Calu3 (cell line): ENCODE data around the gene HAUS6. TPM values are rescaled to one million over a fixed set of nuclear protein-coding genes. Genes with fewer than 3 reads are reported as not detected.
A peak's percentile ranks its signal among the peaks of the same experiment; 100 is the strongest.

ENCODE experiments used
- BruUV-seq: library from RNA; stranded (reverse); fragments of 400-500 nt; replicated peaks from 2 replicates; lab custom pipeline; 2021; lab: Mats Ljungman, UMichigan
- CTCF ChIA-PET: fragments of 300-600 bp; sonication (Branson Sonifier 250); formaldehyde crosslinking; loops from one replicate; lab custom pipeline; 2022; ENCODE audit warnings: antibody characterized with exemption; lab: Charles Lee
- DNase-seq: peaks from one replicate; pipeline ENCODE4 v3.0.0; 2022
- H3K27ac Mint-ChIP-seq: one replicate; pipeline ENCODE4 v1.8.0; 2022; ENCODE audit warnings: mixed read lengths; ENCODE audit not compliant: unreplicated experiment
- H3K27me3 Mint-ChIP-seq: one replicate; pipeline ENCODE4 v1.8.0; 2022; ENCODE audit warnings: mixed read lengths; ENCODE audit not compliant: unreplicated experiment
- H3K36me3 Mint-ChIP-seq: one replicate; pipeline ENCODE4 v1.8.0; 2022; ENCODE audit warnings: mild to moderate bottlenecking, moderate library complexity, mixed read lengths; ENCODE audit not compliant: insufficient read depth, unreplicated experiment
- H3K4me1 Mint-ChIP-seq: one replicate; pipeline ENCODE4 v1.8.0; 2022; ENCODE audit warnings: mild to moderate bottlenecking, low read depth, mixed read lengths; ENCODE audit not compliant: unreplicated experiment
- H3K4me3 Mint-ChIP-seq: one replicate; pipeline ENCODE4 v1.8.0; 2022; ENCODE audit warnings: mild to moderate bottlenecking, low read depth, moderate library complexity, mixed read lengths; ENCODE audit not compliant: unreplicated experiment
- H3K9me3 Mint-ChIP-seq: one replicate; pipeline ENCODE4 v1.8.0; 2022; ENCODE audit warnings: low read depth, mixed read lengths; ENCODE audit not compliant: unreplicated experiment
- intact Hi-C: fragments of 100-400 bp; cut with micrococcal nuclease; formaldehyde crosslinking; loops from one replicate; pipeline ENCODE4 v1.10.0; 2022; ENCODE audit not compliant: unreplicated experiment
- total RNA-seq: library from RNA; stranded (reverse); gene quantifications from 2 replicates; pipeline ENCODE4 v1.2.3, GENCODE V29; 2022
- TF ChIP-seq, protein P1 (sequence below): fragments of 200-600 bp; IDR thresholded peaks from one replicate; pipeline ENCODE4 v1.8.0; 2022; ENCODE audit warnings: antibody characterized with exemption; ENCODE audit not compliant: unreplicated experiment

HAUS6 gene
- total RNA-seq, 1 experiment from 2014 or later = 15.7 TPM

DNA sequence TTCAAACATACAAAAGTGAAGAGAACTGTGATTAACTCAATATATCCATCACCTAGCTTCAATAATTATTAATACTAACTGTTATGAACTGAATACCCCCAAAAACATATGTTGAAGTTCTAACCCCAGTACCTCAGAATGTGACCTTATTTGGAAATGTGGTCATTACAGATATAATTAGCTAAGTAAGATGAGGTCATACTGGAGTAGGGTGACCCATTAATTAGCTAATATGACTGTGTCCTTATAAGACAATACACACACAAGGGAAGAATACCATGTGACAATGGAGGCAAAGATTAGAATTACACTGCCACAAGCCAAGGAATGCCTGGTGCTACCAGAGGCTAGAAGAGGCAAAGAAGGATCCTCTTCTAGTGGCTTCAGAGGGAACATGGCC is 45.7 kb downstream of the HAUS6 start:
- Mint-ChIP-seq H3K4me1 (no peaks in the 10 kb centered on the region), H3K27me3 (no peaks in the 10 kb centered on the region), H3K27ac (no peak overlapping the region), H3K36me3 (peaks cover 6% of the 10 kb centered on the region), H3K9me3 (no peaks in the 10 kb centered on the region), H3K4me3 (no peak overlapping the region)
- intact Hi-C loops = no loop called here
- BruUV-seq = no TSS peak
- TF ChIP-seq, protein P1, sequence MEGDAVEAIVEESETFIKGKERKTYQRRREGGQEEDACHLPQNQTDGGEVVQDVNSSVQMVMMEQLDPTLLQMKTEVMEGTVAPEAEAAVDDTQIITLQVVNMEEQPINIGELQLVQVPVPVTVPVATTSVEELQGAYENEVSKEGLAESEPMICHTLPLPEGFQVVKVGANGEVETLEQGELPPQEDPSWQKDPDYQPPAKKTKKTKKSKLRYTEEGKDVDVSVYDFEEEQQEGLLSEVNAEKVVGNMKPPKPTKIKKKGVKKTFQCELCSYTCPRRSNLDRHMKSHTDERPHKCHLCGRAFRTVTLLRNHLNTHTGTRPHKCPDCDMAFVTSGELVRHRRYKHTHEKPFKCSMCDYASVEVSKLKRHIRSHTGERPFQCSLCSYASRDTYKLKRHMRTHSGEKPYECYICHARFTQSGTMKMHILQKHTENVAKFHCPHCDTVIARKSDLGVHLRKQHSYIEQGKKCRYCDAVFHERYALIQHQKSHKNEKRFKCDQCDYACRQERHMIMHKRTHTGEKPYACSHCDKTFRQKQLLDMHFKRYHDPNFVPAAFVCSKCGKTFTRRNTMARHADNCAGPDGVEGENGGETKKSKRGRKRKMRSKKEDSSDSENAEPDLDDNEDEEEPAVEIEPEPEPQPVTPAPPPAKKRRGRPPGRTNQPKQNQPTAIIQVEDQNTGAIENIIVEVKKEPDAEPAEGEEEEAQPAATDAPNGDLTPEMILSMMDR = no peak
- CTCF ChIA-PET = no interaction called here
- DNase-seq = no peak

DNA sequence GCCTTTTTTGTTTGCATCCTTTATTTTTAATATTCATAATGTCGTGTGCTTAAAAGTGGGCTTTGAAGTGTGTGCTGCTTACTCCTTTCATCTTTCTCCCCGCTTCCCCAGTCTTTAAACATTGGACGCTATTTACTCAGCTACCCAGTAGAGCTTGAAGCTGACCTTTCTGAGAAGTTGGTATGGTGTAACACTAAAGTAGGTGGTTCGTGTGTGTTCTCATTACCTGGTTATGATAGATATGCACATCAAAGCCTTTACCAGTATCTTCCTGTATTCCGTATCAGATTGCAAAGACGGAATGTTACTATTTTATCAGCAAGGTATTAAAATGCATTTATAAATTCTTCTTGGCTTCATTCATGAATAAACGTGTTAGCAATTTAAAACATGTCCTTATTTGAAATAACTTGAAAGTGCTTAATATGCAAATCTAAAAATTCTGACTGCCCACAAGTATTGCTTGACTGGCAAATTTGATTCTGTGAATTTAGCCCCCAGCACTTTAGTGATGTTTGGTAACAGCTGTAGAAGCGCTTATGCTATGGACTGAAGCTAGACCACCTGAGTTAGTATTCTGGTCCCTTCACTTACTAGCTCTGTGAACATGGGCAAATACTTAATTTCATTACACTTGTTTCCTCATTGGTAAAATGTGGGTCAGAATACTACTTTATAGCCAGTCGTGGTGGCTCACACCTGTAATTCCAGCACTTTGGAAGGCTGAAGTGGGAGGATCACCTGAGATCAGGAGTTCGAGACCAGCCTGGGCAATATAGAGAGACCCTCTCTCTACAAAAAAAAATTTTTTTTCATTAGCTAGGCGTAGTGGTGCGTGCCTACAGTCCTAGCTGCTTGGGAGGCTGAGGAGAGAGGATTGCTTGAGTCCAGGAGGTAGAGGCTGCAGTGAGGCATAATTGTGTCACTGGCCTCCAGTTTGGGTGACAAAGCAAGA is 51.8 kb downstream of the HAUS6 start:
- peak overlapping the region; percentile 80 for H3K4me3 Mint-ChIP-seq
- no peaks in the 10 kb centered on the region for H3K9me3 Mint-ChIP-seq
- H3K27me3 Mint-ChIP-seq = no peaks in the 10 kb centered on the region
- TF ChIP-seq, protein P1 = no peak
- peaks cover 12% of the 10 kb centered on the region for H3K4me1 Mint-ChIP-seq
- no peak for DNase-seq
- no peak overlapping the region for H3K27ac Mint-ChIP-seq
- intact Hi-C loops = no loop called here
- no TSS peak for BruUV-seq
- peaks cover 24% of the 10 kb centered on the region for H3K36me3 Mint-ChIP-seq
- CTCF ChIA-PET = interaction anchor here (1.4 kb wide), 1 partner anchor 407 kb away, joined by 3 read pairs; no protein-coding TSS in a partner anchor

DNA sequence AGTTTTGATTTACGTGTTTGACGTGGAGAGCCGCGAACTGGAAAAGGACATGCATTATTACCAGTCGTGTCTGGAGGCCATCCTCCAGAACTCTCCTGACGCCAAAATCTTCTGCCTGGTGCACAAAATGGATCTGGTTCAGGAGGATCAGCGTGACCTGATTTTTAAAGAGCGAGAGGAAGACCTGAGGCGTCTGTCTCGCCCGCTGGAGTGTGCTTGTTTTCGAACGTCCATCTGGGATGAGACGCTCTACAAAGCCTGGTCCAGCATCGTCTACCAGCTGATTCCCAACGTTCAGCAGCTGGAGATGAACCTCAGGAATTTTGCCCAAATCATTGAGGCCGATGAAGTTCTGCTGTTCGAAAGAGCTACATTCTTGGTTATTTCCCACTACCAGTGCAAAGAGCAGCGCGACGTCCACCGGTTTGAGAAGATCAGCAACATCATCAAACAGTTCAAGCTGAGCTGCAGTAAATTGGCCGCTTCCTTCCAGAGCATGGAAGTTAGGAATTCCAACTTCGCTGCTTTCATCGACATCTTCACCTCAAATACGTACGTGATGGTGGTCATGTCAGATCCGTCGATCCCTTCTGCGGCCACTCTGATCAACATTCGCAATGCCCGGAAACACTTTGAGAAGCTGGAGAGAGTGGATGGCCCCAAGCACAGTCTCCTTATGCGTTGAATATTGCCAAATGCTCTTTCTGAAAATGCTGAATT is 52.6 kb downstream of the HAUS6 start:
- DNase-seq = no peak
- CTCF ChIA-PET = interaction anchor here (1.4 kb wide), 1 partner anchor 407 kb away, joined by 3 read pairs; no protein-coding TSS in a partner anchor
- Mint-ChIP-seq H3K27me3 (no peaks in the 10 kb centered on the region), H3K9me3 (no peaks in the 10 kb centered on the region), H3K36me3 (peaks cover 24% of the 10 kb centered on the region), H3K4me1 (peaks cover 12% of the 10 kb centered on the region), H3K4me3 (peak overlapping the region; percentile 80), H3K27ac (peak overlapping the region; percentile 89)
- BruUV-seq = TSS peak; percentile 72
- intact Hi-C loops = loop anchor here (2.0 to 10.0 kb wide), 2 partner anchors 125 to 405 kb away; no protein-coding TSS in a partner anchor
- TF ChIP-seq, protein P1 = no peak
